Epithelial cell of prostate (primary cell): ENCODE data around the gene SEMA4D.

Experiments
- DNase-seq: peaks from one replicate; pipeline ENCODE4 v3.0.0-alpha.2; 2011; ENCODE audit warnings: low read depth, low spot score
- H3K27ac ChIP-seq: fragments of 450-650 bp; 2 replicates; pipeline ENCODE4 v1.5.1; 2017; ENCODE audit warnings: mild to moderate bottlenecking

SEMA4D gene

GRCh38 chr9:89420397-89421178, 77.3 kb downstream of the SEMA4D start:
- H3K27ac ChIP-seq: no peak overlapping the region
- no peak for DNase-seq

GRCh38 chr9:89419978-89420394, 77.9 kb downstream of the SEMA4D start:
- H3K27ac ChIP-seq: no peak overlapping the region
- no peak for DNase-seq

- H3K27ac ChIP-seq: no peak overlapping the region
- DNase-seq: no peak
Observed at GRCh38 chr9:89418882-89419640, 78.9 kb downstream of the SEMA4D start.

- H3K27ac ChIP-seq: no peak overlapping the region
- DNase-seq: no peak
Observed at GRCh38 chr9:89418474-89418845, 79.5 kb downstream of the SEMA4D start.

- no peak overlapping the region for H3K27ac ChIP-seq
- DNase-seq: no peak
Observed at GRCh38 chr9:89417832-89418473, 80.0 kb downstream of the SEMA4D start.

GRCh38 chr9:89414670-89415324, 83.1 kb downstream of the SEMA4D start:
- no peak overlapping the region for H3K27ac ChIP-seq
- no peak for DNase-seq

GRCh38 chr9:89413963-89414638, 83.8 kb downstream of the SEMA4D start:
- no peak overlapping the region for H3K27ac ChIP-seq
- DNase-seq: no peak

- H3K27ac ChIP-seq: no peak overlapping the region
- DNase-seq: no peak
Observed at GRCh38 chr9:89412951-89413350, 85.0 kb downstream of the SEMA4D start.

- H3K27ac ChIP-seq: no peak overlapping the region
- no peak for DNase-seq
Observed at GRCh38 chr9:89412541-89412940, 85.4 kb downstream of the SEMA4D start.

GRCh38 chr9:89411759-89412158, 86.2 kb downstream of the SEMA4D start:
- no peak overlapping the region for H3K27ac ChIP-seq
- DNase-seq: no peak

- H3K27ac ChIP-seq: no peak overlapping the region
- DNase-seq: no peak
Observed at GRCh38 chr9:89410641-89411350, 87.1 kb downstream of the SEMA4D start.

- H3K27ac ChIP-seq: no peak overlapping the region
- DNase-seq: no peak
Observed at GRCh38 chr9:89410022-89410421, 87.9 kb downstream of the SEMA4D start.

GRCh38 chr9:89409466-89409865, 88.4 kb downstream of the SEMA4D start:
- no peak overlapping the region for H3K27ac ChIP-seq
- no peak for DNase-seq

- DNase-seq: no peak
- H3K27ac ChIP-seq: no peak overlapping the region
Observed at GRCh38 chr9:89408628-89409101, 89.2 kb downstream of the SEMA4D start.

GRCh38 chr9:89407070-89407469, 90.8 kb downstream of the SEMA4D start:
- no peak for DNase-seq
- H3K27ac ChIP-seq: no peak overlapping the region

- H3K27ac ChIP-seq: no peak overlapping the region
- DNase-seq: no peak
Observed at GRCh38 chr9:89405826-89406225, 92.1 kb downstream of the SEMA4D start.

GRCh38 chr9:89404074-89404473, 93.8 kb downstream of the SEMA4D start:
- DNase-seq: no peak
- no peak overlapping the region for H3K27ac ChIP-seq

GRCh38 chr9:89402695-89403427, 95.1 kb downstream of the SEMA4D start:
- no peak overlapping the region for H3K27ac ChIP-seq
- DNase-seq: no peak
